PC-3 (cell line): ENCODE results near the gene SH3RF2. TPM values are rescaled to one million over a fixed set of nuclear protein-coding genes. Genes with fewer than 3 reads are reported as not detected.
A peak's percentile ranks its signal among the peaks of the same experiment; 100 is the strongest.

Experiments used
- ATAC-seq: fragments of 200-7000 bp; cut with Tn5 transposase; 2 replicates; pipeline ENCODE4 v1.9.1; 2020; ENCODE audit warnings: mild to moderate bottlenecking, moderate library complexity
- BruUV-seq: library from RNA; stranded (reverse); fragments of 400-500 nt; replicated peaks from 2 replicates; lab custom pipeline; 2021; lab: Mats Ljungman, UMichigan
- CTCF ChIA-PET: fragments of 300-600 bp; sonication (Branson Sonifier 250); formaldehyde crosslinking; loops from one replicate; lab custom pipeline; 2022; ENCODE audit warnings: antibody characterized with exemption; lab: Charles Lee
- POLR2A ChIA-PET: fragments of 300-600 bp; sonication (Branson Sonifier 250); formaldehyde crosslinking; loops from one replicate; lab custom pipeline; 2022; ENCODE audit warnings: antibody characterized with exemption; ENCODE audit not compliant: unreplicated experiment; lab: Charles Lee
- DNase-seq: peaks from one replicate; pipeline ENCODE4 v3.0.0-alpha.2; 2015
- H2AFZ ChIP-seq: fragments of 300-600 bp; sonication (generic); 2 replicates; pipeline ENCODE4 v1.6.0; 2016; ENCODE audit warnings: antibody characterized with exemption, low read length
- H3F3A ChIP-seq: fragments of 300-600 bp; sonication (generic); one replicate; pipeline ENCODE4 v1.6.0; 2017; ENCODE audit warnings: antibody characterized with exemption, low read length, control low read depth, mild to moderate bottlenecking; ENCODE audit not compliant: unreplicated experiment
- H3K27ac ChIP-seq: fragments of 300-600 bp; sonication (generic); 2 replicates; pipeline ENCODE4 v1.5.1; 2016; ENCODE audit warnings: mild to moderate bottlenecking, low read length
- H3K27me3 ChIP-seq: fragments of 300-600 bp; sonication (generic); 2 replicates; pipeline ENCODE4 v1.6.1; 2016; ENCODE audit warnings: low read length, mixed read lengths
- H3K36me3 ChIP-seq: fragments of 300-600 bp; sonication (generic); 2 replicates; pipeline ENCODE4 v1.6.1; 2016; ENCODE audit warnings: low read depth, mixed run types, low read length, mixed read lengths
- H3K4me1 ChIP-seq: fragments of 300-600 bp; sonication (generic); 2 replicates; pipeline ENCODE4 v1.5.1; 2016; ENCODE audit warnings: low read length; ENCODE audit not compliant: insufficient read depth
- H3K4me2 ChIP-seq: fragments of 300-600 bp; sonication (generic); 2 replicates; pipeline ENCODE4 v1.6.0; 2016; ENCODE audit warnings: low read length
- H3K4me3 ChIP-seq: fragments of 300-600 bp; sonication (generic); 2 replicates; pipeline ENCODE4 v1.5.1; 2016; ENCODE audit warnings: mild to moderate bottlenecking, low read length, mixed read lengths
- H3K79me2 ChIP-seq: fragments of 300-600 bp; sonication (generic); 2 replicates; pipeline ENCODE4 v1.6.1; 2017; ENCODE audit warnings: low read length, mixed read lengths
- H3K9ac ChIP-seq: fragments of 300-600 bp; sonication (generic); 2 replicates; pipeline ENCODE4 v1.6.0; 2016; ENCODE audit warnings: mild to moderate bottlenecking, low read length
- H3K9me2 ChIP-seq: fragments of 300-600 bp; sonication (generic); replicated peaks from 2 replicates; pipeline ENCODE4 v1.6.1; 2016; ENCODE audit warnings: mixed run types, low read length, mixed read lengths
- H3K9me3 ChIP-seq: fragments of 300-600 bp; sonication (generic); 2 replicates; pipeline ENCODE4 v1.6.1; 2016; ENCODE audit warnings: low read length, mixed read lengths
- H4K20me1 ChIP-seq: fragments of 300-600 bp; sonication (generic); 2 replicates; pipeline ENCODE4 v1.6.1; 2016; ENCODE audit warnings: low read length, mixed read lengths
- CTCF ChIP-seq: fragments of 300-600 bp; sonication (generic); conservative IDR thresholded peaks from 2 replicates; pipeline ENCODE4 v1.5.1; 2017; ENCODE audit warnings: antibody characterized with exemption, low read depth, mild to moderate bottlenecking, low read length
- EZH2 ChIP-seq: fragments of 300-600 bp; sonication (generic); IDR thresholded peaks from one replicate; pipeline ENCODE4 v1.6.1; 2017; ENCODE audit warnings: antibody characterized with exemption, mild to moderate bottlenecking, low read length; ENCODE audit not compliant: unreplicated experiment
- EZH2phosphoT487 ChIP-seq: fragments of 300-600 bp; sonication (generic); IDR thresholded peaks from 2 replicates; pipeline ENCODE4 v1.6.1; 2018; ENCODE audit warnings: mild to moderate bottlenecking, antibody characterized with exemption, low read length, borderline replicate concordance
- intact Hi-C: fragments of 100-400 bp; cut with micrococcal nuclease; formaldehyde crosslinking; loops from 2 replicates; pipeline ENCODE4 v1.9.0; 2023
- total RNA-seq: library from RNA; depleted of rRNA; stranded (reverse); fragments of >200 nt; gene quantifications from 2 replicates; pipeline ENCODE4 v1.2.3, GENCODE V29; 2014

The SH3RF2 gene
- total RNA-seq, 1 experiment from 2014 or later = 5.9 TPM

- POLR2A ChIA-PET = no interaction called here
Measured at GRCh38 chr5:145908206-145908960, 28.0 kb upstream of the SH3RF2 start.

GRCh38 chr5:145911164-145911563 is 25.2 kb upstream of the SH3RF2 start:
- no peak overlapping the region for H3K4me2 ChIP-seq
- no peaks in the 10 kb centered on the region for H3F3A ChIP-seq
- H3K9me3 ChIP-seq = no peaks in the 10 kb centered on the region
- no peaks in the 10 kb centered on the region for H3K9me2 ChIP-seq
- intact Hi-C loops = no loop called here
- no peaks in the 10 kb centered on the region for H4K20me1 ChIP-seq
- no peak overlapping the region for H2AFZ ChIP-seq
- TF ChIP-seq EZH2 = no peak
- TF ChIP-seq EZH2phosphoT487 = no peak
- TF ChIP-seq CTCF = no peak
- no peaks in the 10 kb centered on the region for H3K4me1 ChIP-seq
- ChIA-PET POLR2A (no interaction called here), CTCF (no interaction called here)
- H3K9ac ChIP-seq = no peak overlapping the region
- BruUV-seq = no TSS peak
- ATAC-seq (no peak), DNase-seq (no peak)
- H3K36me3 ChIP-seq = no peaks in the 10 kb centered on the region
- no peak overlapping the region for H3K27ac ChIP-seq
- H3K27me3 ChIP-seq = no peaks in the 10 kb centered on the region
- H3K4me3 ChIP-seq = no peak overlapping the region
- H3K79me2 ChIP-seq = no peaks in the 10 kb centered on the region

More at GRCh38 chr5:145908206-145908960, 28.0 kb upstream of the SH3RF2 start:
- peak; percentile 12 for DNase-seq
- no TSS peak for BruUV-seq
- H3K36me3 ChIP-seq = no peaks in the 10 kb centered on the region
- H4K20me1 ChIP-seq = no peaks in the 10 kb centered on the region
- no peaks in the 10 kb centered on the region for H3K27me3 ChIP-seq
- H3K9me2 ChIP-seq = no peaks in the 10 kb centered on the region
- H3K9me3 ChIP-seq = no peaks in the 10 kb centered on the region
- intact Hi-C loops = loop anchor here (1.0 kb wide), 1 partner anchor 141 kb away; no protein-coding TSS in a partner anchor
- H3K27ac ChIP-seq = no peak overlapping the region
- peak; percentile 50 for ATAC-seq
- no peaks in the 10 kb centered on the region for H3K79me2 ChIP-seq
- CTCF ChIA-PET = no interaction called here
- no peak overlapping the region for H3K4me3 ChIP-seq
- no peak overlapping the region for H2AFZ ChIP-seq
- TF ChIP-seq CTCF = peak; percentile 55
- no peak for TF ChIP-seq EZH2phosphoT487
- H3F3A ChIP-seq = no peaks in the 10 kb centered on the region
- H3K4me2 ChIP-seq = no peak overlapping the region
- H3K9ac ChIP-seq = no peak overlapping the region
- H3K4me1 ChIP-seq = no peaks in the 10 kb centered on the region

- ChIA-PET POLR2A (no interaction called here), CTCF (no interaction called here)
- Histone ChIP-seq H3K9me2 (no peaks in the 10 kb centered on the region), H3F3A (no peaks in the 10 kb centered on the region), H2AFZ (no peak overlapping the region), H3K79me2 (no peaks in the 10 kb centered on the region), H3K27me3 (no peaks in the 10 kb centered on the region), H3K4me3 (no peak overlapping the region), H3K9ac (no peak overlapping the region), H3K9me3 (no peaks in the 10 kb centered on the region), H3K4me2 (no peak overlapping the region), H3K4me1 (peaks cover under 1% of the 10 kb centered on the region; the same call in 1 of the 2 replicates), H4K20me1 (no peaks in the 10 kb centered on the region), H3K27ac (no peak overlapping the region), H3K36me3 (no peaks in the 10 kb centered on the region)
- no peak for DNase-seq
- intact Hi-C loops = no loop called here
- no peak for ATAC-seq
- TF ChIP-seq EZH2phosphoT487 (no peak), CTCF (no peak), EZH2 (no peak)
- BruUV-seq = no TSS peak
Measured at GRCh38 chr5:145912019-145912418, 24.4 kb upstream of the SH3RF2 start.
